ENCODE measurements around the gene ARID3C. TPM values are rescaled to one million over a fixed set of nuclear protein-coding genes. Genes with fewer than 3 reads are reported as not detected.

Gene ARID3C
- total RNA-seq, 2 experiments from 2014 or later = 0.66 to 0.76 TPM

DNA sequence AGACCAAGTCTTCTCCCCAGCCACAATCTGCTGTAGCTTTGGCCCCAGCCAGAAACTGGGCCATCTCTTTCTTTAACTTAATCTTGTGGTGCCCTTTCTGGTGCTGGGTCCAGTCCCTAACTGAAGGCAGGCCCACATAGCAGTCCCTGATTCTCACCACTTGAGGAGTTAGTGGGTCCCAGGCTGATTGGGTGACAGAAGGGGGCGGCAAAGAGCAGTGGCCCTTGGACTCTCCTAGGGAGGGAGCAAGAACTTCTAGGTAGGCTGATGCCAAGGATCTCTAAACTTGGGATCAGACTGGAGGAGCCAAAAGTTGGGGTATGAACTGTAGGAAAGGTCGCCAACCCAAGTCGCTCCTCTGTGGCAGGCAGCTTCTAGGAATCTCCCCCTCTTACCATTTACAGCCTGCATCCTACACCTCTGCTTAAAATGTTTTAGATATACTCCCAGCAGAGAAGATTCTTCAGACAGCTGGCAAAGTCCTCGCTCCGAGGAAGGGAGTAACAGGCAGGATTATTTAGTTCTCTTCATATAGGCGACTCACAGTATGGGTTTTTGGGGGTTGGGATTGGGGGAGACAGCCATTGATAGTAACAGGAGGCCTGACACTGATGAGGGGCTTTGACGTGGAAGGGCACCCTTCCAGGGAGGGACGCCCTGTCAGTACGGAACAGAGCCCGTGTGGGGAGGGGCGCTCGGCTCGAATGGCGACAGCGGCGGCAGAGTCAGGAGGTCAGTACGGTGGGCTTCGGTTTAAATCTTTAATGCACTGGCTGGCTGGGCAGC, 35.6 kb upstream of the ARID3C start:
- Mint-ChIP-seq H3K4me3 (peak overlapping the region; percentile 77), H3K4me1 (peaks cover 33% of the 10 kb centered on the region), H3K9me3 (ENCODE audit: low read depth) (peaks cover 8% of the 10 kb centered on the region), H3K27ac (peak overlapping the region; percentile 73), H3K27me3 (no peaks in the 10 kb centered on the region), H3K36me3 (ENCODE audit: low read depth) (peaks cover 16% of the 10 kb centered on the region)
- POLR2A ChIA-PET = interaction anchor here (0.9 kb wide), 1 partner anchor 27 kb away, joined by 3 read pairs; the partner anchor contains the start of gene SIGMAR1
- intact Hi-C loops (cut with DNase I, micrococcal nuclease) = loop anchor here (1.0 to 10.0 kb wide), 15 partner anchors 18 to 1150 kb away; partner anchors contain the start of genes DNAI1 (in 2 of the 2), FAM219A (in 2 of the 2), GALT (in 2 of the 2) and DNAJB5 (in 1 of the 2)
- CTCF ChIA-PET = interaction anchor here (0.6 to 3.1 kb wide), 17 partner anchors 13 to 1529 kb away, joined by 3 to 23 read pairs (median 3); partner anchors contain the start of genes DCTN3, FANCG, GALT and IL11RA
- DNase-seq = peak; percentile 90
- ATAC-seq = peak; percentile 70

DNA sequence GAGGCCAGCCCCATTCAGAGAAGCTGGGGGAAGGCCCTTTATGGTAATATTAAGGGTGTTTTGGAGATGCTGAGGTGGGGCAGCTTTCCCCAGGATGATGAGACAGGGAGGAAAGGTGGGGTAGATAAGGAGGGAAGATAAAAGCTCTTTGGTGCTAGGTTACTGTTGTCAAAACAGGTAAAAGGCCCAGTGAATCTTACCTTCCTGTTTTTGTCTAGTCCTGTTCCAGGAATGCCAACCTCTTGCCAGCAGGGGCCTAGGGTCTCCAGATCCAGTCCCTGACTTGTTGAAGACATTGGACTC, 34.4 kb upstream of the ARID3C start:
- Mint-ChIP-seq H3K27me3 (no peaks in the 10 kb centered on the region), H3K27ac (peak overlapping the region; percentile 61), H3K9me3 (ENCODE audit: low read depth) (no peaks in the 10 kb centered on the region), H3K4me3 (no peak overlapping the region), H3K36me3 (ENCODE audit: low read depth) (peaks cover 9% of the 10 kb centered on the region), H3K4me1 (peaks cover 33% of the 10 kb centered on the region)
- intact Hi-C loops (cut with DNase I, micrococcal nuclease) = loop anchor here in 1 of 2 experiments (10.0 kb wide), 3 partner anchors 618 to 1152 kb away; partner anchors contain the start of genes HINT2, SPAG8, TESK1 and UBAP2
- DNase-seq (no peak), ATAC-seq (no peak)
- ChIA-PET POLR2A (no interaction called here), CTCF (interaction anchor here (0.6 to 3.1 kb wide), 9 partner anchors 16 to 995 kb away, joined by 3 to 23 read pairs (median 3); partner anchors contain the start of genes GALT and RMRP)

DNA sequence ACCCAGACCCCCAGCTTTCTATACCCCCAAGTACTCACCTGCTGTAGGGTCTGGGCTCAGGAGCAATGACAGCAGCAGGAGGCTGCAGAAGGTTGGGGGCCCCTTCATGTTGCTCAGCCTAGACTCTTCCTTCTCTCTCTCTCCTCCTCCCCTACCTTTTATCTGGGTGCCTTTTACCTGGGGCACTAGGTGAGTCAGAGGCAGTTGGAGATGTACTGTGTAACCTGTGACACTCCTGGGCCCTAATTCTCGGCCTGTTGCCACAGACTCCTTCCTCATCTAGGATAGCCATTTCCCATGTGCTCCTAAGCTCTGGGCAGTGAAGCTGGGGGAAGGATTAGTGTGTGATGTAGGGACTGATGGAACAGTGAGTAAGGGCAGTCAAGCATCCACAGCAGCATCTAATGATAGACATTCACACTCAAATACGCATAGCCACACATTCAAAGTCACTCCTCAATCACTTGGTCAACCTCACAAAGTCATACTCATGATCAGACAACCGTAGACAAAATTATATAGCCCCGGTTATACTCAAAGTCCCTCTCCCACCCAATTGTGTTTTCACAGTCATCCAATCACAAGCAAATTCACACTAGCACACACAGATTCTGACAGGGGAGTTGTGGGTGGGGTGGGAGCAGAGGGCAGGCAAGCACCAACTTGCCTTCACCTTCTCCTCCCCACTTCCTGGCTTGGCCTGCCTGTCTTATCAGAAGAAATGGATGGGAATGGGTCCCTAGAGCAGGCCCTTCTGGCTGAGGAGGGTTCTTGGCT, 33.8 kb upstream of the ARID3C start, which contains the start of gene CCL27:
Gene CCL27 (minus strand): TSS at position 132 of the 777 bp plus-strand sequence. CDS start 24 bp downstream, at position 108.
- no peaks in the 10 kb centered on the region for H3K27me3 Mint-ChIP-seq
- H3K27ac Mint-ChIP-seq = peak within 1 kb of the TSS; percentile 61
- DNase-seq = no peak
- no peaks in the 10 kb centered on the region for H3K9me3 Mint-ChIP-seq (ENCODE audit: low read depth)
- intact Hi-C loops (cut with DNase I, micrococcal nuclease) = loop anchor here in 1 of 2 experiments (10.0 kb wide), 3 partner anchors 618 to 1152 kb away; partner anchors contain the start of genes HINT2, SPAG8, TESK1 and UBAP2
- peaks cover 6% of the 10 kb centered on the region for H3K36me3 Mint-ChIP-seq (ENCODE audit: low read depth)
- ATAC-seq = no peak
- POLR2A ChIA-PET = no interaction called here
- CTCF ChIA-PET = interaction anchor here (1.0 to 3.1 kb wide), 7 partner anchors 8 to 38 kb away, joined by 3 to 23 read pairs (median 4); partner anchors contain the start of gene GALT
- H3K4me1 Mint-ChIP-seq = peaks cover 33% of the 10 kb centered on the region
- H3K4me3 Mint-ChIP-seq = no peak within 1 kb of the TSS

DNA sequence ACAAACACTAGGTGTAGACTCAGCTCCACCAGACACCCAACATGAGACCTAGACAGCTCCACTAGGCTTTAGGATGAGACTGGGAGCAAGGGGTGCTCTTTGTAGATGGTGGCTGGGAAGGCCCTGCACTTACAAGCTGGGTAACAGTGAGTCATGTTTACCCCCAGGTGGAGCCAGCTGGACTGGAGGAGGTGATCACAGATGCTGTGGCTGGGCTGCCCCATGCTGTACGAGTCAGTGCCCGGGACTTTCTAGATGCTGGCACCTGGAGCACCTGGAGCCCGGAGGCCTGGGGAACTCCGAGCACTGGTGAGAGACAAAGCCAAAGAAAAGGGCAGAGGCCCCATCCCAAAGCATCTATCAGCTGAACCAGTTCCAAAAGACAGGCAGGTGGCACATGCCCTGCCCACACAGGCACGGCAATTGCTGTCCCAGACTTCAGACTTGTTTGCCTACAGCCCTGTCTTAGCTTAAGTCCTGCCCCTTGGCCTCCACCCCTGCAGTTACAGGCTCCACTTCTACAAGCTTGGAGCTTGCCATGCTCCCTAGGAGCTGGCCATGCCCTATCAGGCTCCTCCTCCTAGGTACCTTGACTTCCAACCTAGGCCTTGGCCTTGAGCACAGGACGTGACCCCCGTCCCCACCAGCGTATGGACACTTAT, 30.9 kb upstream of the ARID3C start:
- ChIA-PET POLR2A (interaction anchor here (0.6 kb wide), 1 partner anchor 875 kb away, joined by 3 read pairs; no protein-coding TSS in a partner anchor), CTCF (interaction anchor here (0.6 to 1.1 kb wide), 2 partner anchors 23 to 55 kb away, joined by 3 to 7 read pairs; no protein-coding TSS in a partner anchor)
- DNase-seq (peak; percentile 25), ATAC-seq (no peak)
- Mint-ChIP-seq H3K4me3 (no peak overlapping the region), H3K27ac (no peak overlapping the region), H3K4me1 (peaks cover 29% of the 10 kb centered on the region), H3K9me3 (ENCODE audit: low read depth) (no peaks in the 10 kb centered on the region), H3K36me3 (ENCODE audit: low read depth) (peaks cover 4% of the 10 kb centered on the region), H3K27me3 (no peaks in the 10 kb centered on the region)
- intact Hi-C loops (cut with DNase I, micrococcal nuclease) = loop anchor here in 1 of 2 experiments (10.0 kb wide), 3 partner anchors 615 to 1155 kb away; partner anchors contain the start of genes HINT2, SPAG8, TESK1 and UBAP2

DNA sequence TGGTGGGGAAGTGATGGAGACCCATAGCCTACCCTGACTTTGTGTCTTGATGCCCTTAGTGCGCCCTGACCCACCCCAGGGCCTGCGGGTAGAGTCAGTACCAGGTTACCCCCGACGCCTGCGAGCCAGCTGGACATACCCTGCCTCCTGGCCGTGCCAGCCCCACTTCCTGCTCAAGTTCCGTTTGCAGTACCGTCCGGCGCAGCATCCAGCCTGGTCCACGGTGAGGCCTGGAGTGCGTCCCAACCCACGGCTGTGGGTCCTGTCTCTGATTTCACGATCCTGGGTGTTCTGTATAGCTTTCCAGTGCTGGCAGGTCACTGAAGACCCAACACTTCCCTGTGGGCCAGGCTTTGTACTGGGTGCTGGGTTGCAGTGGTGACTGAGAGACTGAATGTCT, 29.6 kb upstream of the ARID3C start:
- Mint-ChIP-seq H3K27me3 (no peaks in the 10 kb centered on the region), H3K27ac (no peak overlapping the region)

DNA sequence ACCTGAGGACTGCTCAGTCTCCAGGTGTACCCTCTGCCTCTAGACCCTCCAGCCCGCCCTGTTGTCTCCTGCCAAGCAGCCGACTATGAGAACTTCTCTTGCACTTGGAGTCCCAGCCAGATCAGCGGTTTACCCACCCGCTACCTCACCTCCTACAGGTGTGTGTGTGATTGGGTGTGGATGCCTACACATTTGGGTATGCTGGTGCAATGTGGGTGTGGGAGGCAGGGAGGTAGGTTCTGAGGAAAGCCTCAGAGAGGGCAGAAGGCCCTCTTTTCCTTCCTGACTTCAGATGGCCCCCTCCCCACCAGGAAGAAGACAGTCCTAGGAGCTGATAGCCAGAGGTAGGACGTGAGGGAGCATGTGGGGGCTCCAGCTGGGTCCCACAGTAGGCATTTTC, 28.1 kb upstream of the ARID3C start:
- CTCF ChIA-PET = interaction anchor here (0.5 to 2.5 kb wide), 4 partner anchors 9 to 253 kb away, joined by 3 to 9 read pairs (median 4); partner anchors contain the start of gene GALT
- POLR2A ChIA-PET = no interaction called here
- ATAC-seq (no peak), DNase-seq (no peak)
- Mint-ChIP-seq H3K27me3 (no peaks in the 10 kb centered on the region), H3K9me3 (ENCODE audit: low read depth) (no peaks in the 10 kb centered on the region), H3K4me1 (peaks cover 17% of the 10 kb centered on the region), H3K36me3 (ENCODE audit: low read depth) (peaks cover 4% of the 10 kb centered on the region), H3K4me3 (no peak overlapping the region), H3K27ac (no peak overlapping the region)
- intact Hi-C loops (cut with DNase I, micrococcal nuclease) = no loop called here

More for the DNA sequence above, 29.6 kb upstream of the ARID3C start:
- POLR2A ChIA-PET = no interaction called here
- no peak for DNase-seq
- peaks cover 4% of the 10 kb centered on the region for H3K36me3 Mint-ChIP-seq (ENCODE audit: low read depth)
- H3K4me3 Mint-ChIP-seq = no peak overlapping the region
- CTCF ChIA-PET = interaction anchor here (1.0 kb wide), 1 partner anchor 14 kb away, joined by 4 read pairs; no protein-coding TSS in a partner anchor
- no peak for ATAC-seq
- H3K9me3 Mint-ChIP-seq (ENCODE audit: low read depth) = no peaks in the 10 kb centered on the region
- intact Hi-C loops (cut with DNase I, micrococcal nuclease) = no loop called here
- peaks cover 19% of the 10 kb centered on the region for H3K4me1 Mint-ChIP-seq

DNA sequence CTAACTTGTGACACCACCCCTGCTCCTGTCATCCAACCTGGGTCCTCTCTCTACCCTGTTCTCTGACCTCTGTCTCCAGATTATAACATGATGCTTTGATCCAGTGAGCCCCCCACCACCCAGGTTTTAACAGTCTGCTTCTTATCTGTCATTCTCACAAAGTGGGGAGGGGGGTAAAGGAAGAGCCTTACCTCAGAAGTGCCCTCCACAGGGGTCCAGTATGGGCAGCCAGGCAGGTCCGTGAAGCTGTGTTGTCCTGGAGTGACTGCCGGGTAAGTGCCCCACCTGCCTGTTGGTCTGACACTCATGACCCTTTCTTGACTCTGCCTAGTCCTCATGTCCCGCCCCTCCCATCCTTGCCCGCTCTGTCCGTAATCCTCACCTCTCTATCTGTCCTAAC, 26.5 kb upstream of the ARID3C start:
- no peaks in the 10 kb centered on the region for H3K9me3 Mint-ChIP-seq (ENCODE audit: low read depth)
- POLR2A ChIA-PET = no interaction called here
- H3K27me3 Mint-ChIP-seq = no peaks in the 10 kb centered on the region
- peaks cover 20% of the 10 kb centered on the region for H3K4me1 Mint-ChIP-seq
- H3K4me3 Mint-ChIP-seq = no peak overlapping the region
- CTCF ChIA-PET = interaction anchor here (0.6 to 1.0 kb wide), 2 partner anchors 10 to 46 kb away, joined by 3 read pairs; no protein-coding TSS in a partner anchor
- H3K36me3 Mint-ChIP-seq (ENCODE audit: low read depth) = peaks cover under 1% of the 10 kb centered on the region
- no peak for DNase-seq
- ATAC-seq = no peak
- intact Hi-C loops (cut with DNase I, micrococcal nuclease) = no loop called here
- H3K27ac Mint-ChIP-seq = no peak overlapping the region

DNA sequence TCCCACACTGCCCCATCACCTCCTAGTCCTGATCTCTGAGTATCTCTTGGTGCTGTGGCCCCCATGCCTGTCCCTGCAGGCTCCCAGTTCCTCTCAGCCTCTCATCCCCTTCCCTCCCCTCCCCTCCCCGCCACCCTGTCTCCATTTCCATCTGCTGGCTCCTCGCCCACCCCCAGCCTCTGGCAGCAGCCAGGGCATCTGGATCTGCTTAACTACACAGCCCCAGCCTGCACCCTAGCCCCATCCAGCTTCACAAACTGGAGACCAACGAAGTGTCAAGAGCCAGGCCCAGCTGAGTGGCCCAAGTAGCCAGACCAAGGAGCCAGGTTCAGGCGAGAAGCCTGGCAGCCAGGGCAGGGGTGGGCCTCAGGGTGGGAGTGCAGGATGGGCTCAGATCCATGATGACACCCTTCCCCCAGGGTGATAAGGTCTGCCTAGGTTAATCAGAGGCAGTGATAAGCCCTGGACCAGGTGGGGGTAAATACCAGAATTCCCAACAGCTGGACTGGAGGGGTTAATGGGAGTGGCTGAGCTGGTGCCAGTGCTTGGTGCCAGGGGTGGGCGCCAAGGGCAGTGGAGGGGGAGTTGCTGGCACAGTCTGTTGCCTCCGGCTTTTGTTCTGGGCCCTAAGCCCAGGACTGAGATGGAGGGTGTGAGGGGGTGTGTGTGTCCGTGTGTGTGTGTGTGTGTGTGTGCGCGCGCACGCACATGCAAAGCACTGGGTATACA, 25.6 kb upstream of the ARID3C start:
- Mint-ChIP-seq H3K4me1 (peaks cover 20% of the 10 kb centered on the region), H3K36me3 (ENCODE audit: low read depth) (peaks cover 3% of the 10 kb centered on the region), H3K9me3 (ENCODE audit: low read depth) (no peaks in the 10 kb centered on the region), H3K27ac (no peak overlapping the region), H3K4me3 (no peak overlapping the region), H3K27me3 (no peaks in the 10 kb centered on the region)
- ChIA-PET POLR2A (no interaction called here), CTCF (interaction anchor here (1.0 kb wide), 1 partner anchor 47 kb away, joined by 3 read pairs; no protein-coding TSS in a partner anchor)
- ATAC-seq (no peak), DNase-seq (no peak)
- intact Hi-C loops (cut with DNase I, micrococcal nuclease) = no loop called here

DNA sequence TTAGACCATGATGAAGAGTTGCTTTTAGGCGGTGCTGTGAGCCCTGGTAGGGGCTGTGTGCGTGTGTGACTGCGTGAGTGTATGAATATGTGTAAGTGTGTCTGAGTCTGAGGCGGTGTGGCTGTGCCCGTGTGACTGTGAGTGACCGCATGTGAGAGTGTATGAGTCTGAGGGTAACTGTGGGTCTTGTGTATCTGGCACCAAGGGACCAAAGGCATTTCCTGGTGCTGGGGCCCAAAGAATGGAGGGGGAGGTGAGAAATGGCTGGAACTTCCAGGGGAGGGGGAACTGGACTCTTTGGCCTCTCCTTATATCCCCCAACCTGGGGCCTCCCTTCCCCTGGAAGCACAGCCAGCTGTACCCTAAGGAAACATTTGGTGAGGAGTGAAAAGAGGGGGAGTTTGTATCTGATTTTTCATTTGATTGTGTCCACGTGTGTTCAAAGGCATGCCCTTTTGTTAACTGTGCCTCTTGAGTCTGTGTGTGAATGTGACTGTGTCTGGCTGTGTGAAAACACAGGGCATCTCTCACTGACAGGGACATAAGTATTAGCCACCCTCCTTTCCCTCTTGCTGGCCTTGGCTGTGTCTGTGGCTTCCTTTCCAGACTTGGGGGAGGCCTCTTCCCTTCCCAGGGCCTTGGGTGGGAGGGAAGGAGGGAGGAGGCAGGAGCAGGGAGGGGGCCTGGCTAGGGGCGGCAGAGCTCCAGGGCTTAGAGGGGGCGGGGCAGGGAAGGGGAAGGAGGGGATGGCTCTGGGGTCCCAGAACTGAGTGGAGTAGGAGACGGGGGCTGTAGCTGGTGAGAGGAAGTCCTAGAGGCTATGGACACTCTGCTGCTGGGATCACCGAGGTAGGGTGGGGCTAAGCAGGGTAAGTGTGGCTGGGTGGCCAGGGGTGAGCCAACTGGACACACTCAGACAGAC, 24.5 kb upstream of the ARID3C start:
- Mint-ChIP-seq H3K4me3 (no peak overlapping the region), H3K27me3 (no peaks in the 10 kb centered on the region), H3K4me1 (peaks cover 24% of the 10 kb centered on the region), H3K36me3 (ENCODE audit: low read depth) (peaks cover 13% of the 10 kb centered on the region), H3K9me3 (ENCODE audit: low read depth) (no peaks in the 10 kb centered on the region), H3K27ac (peak overlapping the region; percentile 24)
- ChIA-PET CTCF (no interaction called here), POLR2A (no interaction called here)
- ATAC-seq = no peak
- intact Hi-C loops (cut with DNase I, micrococcal nuclease) = no loop called here
- no peak for DNase-seq
